Neural cell (in vitro differentiated cells): ENCODE data around the gene OTULINL. TPM values are rescaled to one million over a fixed set of nuclear protein-coding genes. Genes with fewer than 3 reads are reported as not detected.

Experiments
- H2AFZ ChIP-seq: fragments of 200-600, 300-800 bp; sonication (generic), shearing (Covaris generic); 2 replicates; pipeline ENCODE4 v1.6.0; 2014; ENCODE audit warnings: low read depth, mild to moderate bottlenecking, antibody characterized with exemption, low read length, moderate library complexity
- H3F3A ChIP-seq: fragments of 200-600 bp; shearing (Covaris generic); 2 replicates; pipeline ENCODE4 v1.6.1; 2016; ENCODE audit warnings: mild to moderate bottlenecking, moderate library complexity, mixed read lengths, antibody characterized with exemption, low read length; ENCODE audit not compliant: insufficient read depth, poor library complexity, severe bottlenecking
- H3K27ac ChIP-seq: fragments of 200-600, 300-800 bp; sonication (generic), shearing (Covaris generic); 2 replicates; pipeline ENCODE4 v1.5.1; 2014; ENCODE audit warnings: mild to moderate bottlenecking, low read length, moderate library complexity
- H3K27me3 ChIP-seq: fragments of 300-800, 200-600 bp; sonication (generic), shearing (Covaris generic); 2 replicates; pipeline ENCODE4 v1.6.0; 2014; ENCODE audit warnings: mild to moderate bottlenecking, low read depth, low read length, moderate library complexity; ENCODE audit not compliant: insufficient read depth
- H3K36me3 ChIP-seq: fragments of 300-800, 200-600 bp; sonication (generic), shearing (Covaris generic); 2 replicates; pipeline ENCODE4 v1.5.1; 2014; ENCODE audit warnings: mild to moderate bottlenecking, antibody characterized with exemption, low read length, moderate library complexity; ENCODE audit not compliant: insufficient read depth
- H3K4me2 ChIP-seq: fragments of 300-800, 200-600 bp; sonication (generic), shearing (Covaris generic); 2 replicates; pipeline ENCODE4 v1.6.0; 2014; ENCODE audit warnings: mild to moderate bottlenecking, low read length
- H3K4me3 ChIP-seq: fragments of 300-800, 200-600 bp; sonication (generic), shearing (Covaris generic); 2 replicates; pipeline ENCODE4 v1.5.1; 2014; ENCODE audit warnings: mild to moderate bottlenecking, low read length, moderate library complexity
- H3K79me2 ChIP-seq: fragments of 200-600 bp; shearing (Covaris generic); replicated peaks from 2 replicates; pipeline ENCODE4 v1.6.0; 2014; ENCODE audit warnings: mild to moderate bottlenecking, low read length, moderate library complexity; ENCODE audit not compliant: insufficient read depth
- H3K9ac ChIP-seq: fragments of 300-800, 200-600 bp; sonication (generic), shearing (Covaris generic); 2 replicates; pipeline ENCODE4 v1.6.1; 2016; ENCODE audit warnings: mild to moderate bottlenecking, low read length, mixed read lengths
- H3K9me2 ChIP-seq: fragments of 200-600 bp; shearing (Covaris generic); 2 replicates; pipeline ENCODE4 v1.6.1; 2016; ENCODE audit warnings: mild to moderate bottlenecking, low read length, mixed read lengths; ENCODE audit not compliant: insufficient read depth
- H3K9me3 ChIP-seq: fragments of 200-600, 300-800 bp; sonication (generic), shearing (Covaris generic); 2 replicates; pipeline ENCODE4 v1.6.1; 2016; ENCODE audit warnings: mild to moderate bottlenecking, mixed run types, low read length, moderate library complexity, mixed read lengths
- H4K20me1 ChIP-seq: fragments of 200-600 bp; shearing (Covaris generic); 2 replicates; pipeline ENCODE4 v1.6.1; 2016; ENCODE audit warnings: mild to moderate bottlenecking, mixed run types; ENCODE audit not compliant: insufficient read depth
- CTCF ChIP-seq: fragments of 450-650 bp; IDR thresholded peaks from 2 replicates; pipeline ENCODE4 v1.5.1; 2014; ENCODE audit warnings: antibody characterized with exemption, mild to moderate bottlenecking, moderate library complexity; ENCODE audit not compliant: poor library complexity, severe bottlenecking
- EP300 ChIP-seq: fragments of 450-650 bp; conservative IDR thresholded peaks from 2 replicates; pipeline ENCODE4 v1.6.1; 2014; ENCODE audit warnings: antibody characterized with exemption, mild to moderate bottlenecking, moderate library complexity; ENCODE audit not compliant: poor library complexity, severe bottlenecking
- EZH2 ChIP-seq: fragments of 200-600, 300-800 bp; shearing (Covaris generic), sonication (generic); IDR thresholded peaks from 2 replicates; pipeline ENCODE4 v1.6.1; 2014; ENCODE audit warnings: antibody characterized with exemption, low read length, borderline replicate concordance, mild to moderate bottlenecking; ENCODE audit not compliant: insufficient read depth, poor library complexity, severe bottlenecking
- MXI1 ChIP-seq: fragments of 450-650 bp; conservative IDR thresholded peaks from 2 replicates; pipeline ENCODE4 v1.6.1; 2014; ENCODE audit warnings: antibody characterized with exemption, mild to moderate bottlenecking; ENCODE audit not compliant: poor library complexity, severe bottlenecking
- POLR2AphosphoS5 ChIP-seq: IDR thresholded peaks from 2 replicates; pipeline ENCODE4 v1.6.1; 2012
- RAD21 ChIP-seq: fragments of 450-650 bp; conservative IDR thresholded peaks from 2 replicates; pipeline ENCODE4 v1.6.1; 2014; ENCODE audit warnings: antibody characterized with exemption, mild to moderate bottlenecking, moderate library complexity
- REST ChIP-seq: IDR thresholded peaks from 2 replicates; pipeline ENCODE4 v1.6.1; 2012; ENCODE audit warnings: borderline replicate concordance
- SMC3 ChIP-seq: fragments of 450-650 bp; conservative IDR thresholded peaks from 2 replicates; pipeline ENCODE4 v1.6.1; 2014; ENCODE audit warnings: antibody characterized with exemption, mild to moderate bottlenecking, moderate library complexity; ENCODE audit not compliant: poor library complexity
- TAF1 ChIP-seq: IDR thresholded peaks from 2 replicates; pipeline ENCODE4 v1.6.1; 2012; ENCODE audit warnings: low read depth
- polyA plus RNA-seq: library from polyadenylated mRNA; depleted of rRNA; stranded (reverse); fragments of >200 nt; gene quantifications from 2 replicates; pipeline ENCODE4 v1.2.3, GENCODE V29; 2014

Gene OTULINL
- polyA plus RNA-seq, 1 donor from 2014 or later, result 7.2 TPM

GRCh38 chr5:14569948-14570691 is 11.5 kb upstream of the OTULINL start:
- Histone ChIP-seq H3K36me3 (no peaks in the 10 kb centered on the region), H3F3A (no peaks in the 10 kb centered on the region), H4K20me1 (no peaks in the 10 kb centered on the region), H3K4me2 (no peak overlapping the region), H3K79me2 (no peaks in the 10 kb centered on the region), H2AFZ (no peak overlapping the region), H3K9me3 (no peaks in the 10 kb centered on the region), H3K9ac (no peak overlapping the region), H3K27ac (no peak overlapping the region), H3K27me3 (no peaks in the 10 kb centered on the region), H3K9me2 (no peaks in the 10 kb centered on the region), H3K4me3 (no peak overlapping the region)
- TF ChIP-seq SMC3 (no peak), EZH2 (no peak), EP300 (no peak), CTCF (no peak), POLR2AphosphoS5 (no peak), RAD21 (no peak), MXI1 (no peak), REST (no peak), TAF1 (no peak)

GRCh38 chr5:14571901-14572300 is 9.7 kb upstream of the OTULINL start:
- H3K9me2 ChIP-seq, result no peaks in the 10 kb centered on the region
- no peaks in the 10 kb centered on the region for H3K79me2 ChIP-seq
- H4K20me1 ChIP-seq, result no peaks in the 10 kb centered on the region
- H3K4me3 ChIP-seq, result no peak overlapping the region
- H3F3A ChIP-seq, result no peaks in the 10 kb centered on the region
- no peaks in the 10 kb centered on the region for H3K36me3 ChIP-seq
- H3K9ac ChIP-seq, result no peak overlapping the region
- TF ChIP-seq MXI1, result no peak
- no peak for TF ChIP-seq EZH2
- no peak for TF ChIP-seq TAF1
- TF ChIP-seq EP300, result no peak
- TF ChIP-seq RAD21, result no peak
- no peak for TF ChIP-seq REST
- TF ChIP-seq SMC3, result no peak
- no peak for TF ChIP-seq POLR2AphosphoS5
- no peak for TF ChIP-seq CTCF
- no peaks in the 10 kb centered on the region for H3K27me3 ChIP-seq
- no peak overlapping the region for H2AFZ ChIP-seq
- no peak overlapping the region for H3K4me2 ChIP-seq
- no peak overlapping the region for H3K27ac ChIP-seq
- no peaks in the 10 kb centered on the region for H3K9me3 ChIP-seq
